RPMI8226 (cell line): Measurements from ENCODE around the gene SLC6A6.
A peak's percentile ranks its signal among the peaks of the same experiment; 100 is the strongest.

Experiments used
- DNase-seq: peaks from one replicate; pipeline ENCODE4 v3.0.0-alpha.2; 2015

The SLC6A6 gene

GRCh38 chr3:14402304-14402811, at the start of gene SLC6A6:
SLC6A6 (plus strand) TSS chr3:14402606; CDS start chr3:14443635, 41,029 bp downstream.
- DNase-seq: peak; percentile 99

GRCh38 chr3:14353502-14353901, 48.9 kb upstream of the SLC6A6 start:
- DNase-seq: no peak

- DNase-seq: no peak
These were observed 44.9 kb upstream of the SLC6A6 start for GRCh38 chr3:14357463-14357862.

DNA sequence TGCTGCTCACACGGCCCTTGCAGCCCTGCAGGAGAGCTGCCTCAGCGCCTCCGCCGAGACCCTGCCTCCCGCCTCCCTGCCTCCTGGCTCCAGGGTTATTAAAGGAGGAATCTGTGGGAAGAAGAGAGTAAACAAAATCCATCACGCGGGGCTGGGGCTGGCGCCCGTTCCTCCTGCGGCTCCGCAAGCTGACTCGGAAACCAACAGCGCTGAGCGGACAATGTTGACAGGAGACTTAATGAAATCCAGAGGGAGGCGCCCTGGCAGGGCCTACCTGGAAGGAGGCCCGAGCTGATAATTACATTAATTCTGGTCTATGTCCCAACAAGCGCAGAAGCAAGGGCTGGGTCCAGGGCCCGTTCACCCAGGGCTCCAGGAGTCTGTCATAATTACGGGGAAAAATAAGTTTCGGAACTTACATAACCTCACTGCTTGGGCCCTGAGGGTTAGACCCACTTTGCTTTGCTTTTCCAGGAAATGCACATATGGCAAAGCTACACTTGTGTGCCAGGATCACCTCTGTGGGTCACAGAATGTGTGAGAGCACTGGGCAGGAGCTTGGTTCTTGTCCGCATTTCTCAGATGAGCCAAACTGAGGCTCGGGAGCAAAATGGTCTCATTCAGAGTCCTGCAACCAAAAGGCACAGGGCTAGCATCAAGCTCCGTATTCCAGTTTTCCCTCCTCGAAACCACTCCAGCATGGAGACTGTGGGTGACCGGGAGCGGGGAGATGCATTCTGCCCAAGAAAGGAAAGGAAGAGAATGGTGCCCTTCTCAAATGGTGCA, 43.8 kb upstream of the SLC6A6 start:
- DNase-seq: no peak

GRCh38 chr3:14359348-14359747, 43.1 kb upstream of the SLC6A6 start:
- DNase-seq: no peak

GRCh38 chr3:14360123-14360881, 42.1 kb upstream of the SLC6A6 start:
- DNase-seq: no peak

DNA sequence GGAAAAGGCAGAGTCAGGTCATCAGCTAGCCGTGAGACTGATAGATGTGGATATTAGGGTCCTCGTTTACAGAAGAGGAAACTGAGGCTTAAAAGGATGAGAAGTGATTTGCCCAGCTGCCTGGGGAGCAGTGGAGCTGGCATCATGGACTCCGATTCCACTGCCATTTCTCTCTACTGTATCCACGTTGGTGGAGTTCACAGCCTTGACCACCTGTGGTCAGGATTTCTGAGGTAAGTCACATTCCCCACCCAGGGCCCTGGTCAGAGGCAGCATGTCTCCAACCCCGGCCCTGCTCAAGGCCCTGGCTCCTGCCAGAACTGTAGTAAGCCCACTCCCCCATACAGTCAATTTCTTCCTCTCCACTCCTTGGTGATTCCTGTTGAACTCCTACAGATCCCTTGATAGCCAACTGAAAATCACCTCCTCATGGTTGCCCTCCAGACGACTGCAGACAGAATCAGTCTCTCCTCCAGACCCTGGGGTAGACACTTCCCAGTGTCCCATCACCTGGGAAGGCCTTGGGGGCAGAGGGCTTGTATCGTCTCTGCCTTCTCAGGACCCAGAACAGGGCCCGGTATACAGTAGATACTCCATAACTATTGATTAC, 41.2 kb upstream of the SLC6A6 start:
- DNase-seq: no peak

DNA sequence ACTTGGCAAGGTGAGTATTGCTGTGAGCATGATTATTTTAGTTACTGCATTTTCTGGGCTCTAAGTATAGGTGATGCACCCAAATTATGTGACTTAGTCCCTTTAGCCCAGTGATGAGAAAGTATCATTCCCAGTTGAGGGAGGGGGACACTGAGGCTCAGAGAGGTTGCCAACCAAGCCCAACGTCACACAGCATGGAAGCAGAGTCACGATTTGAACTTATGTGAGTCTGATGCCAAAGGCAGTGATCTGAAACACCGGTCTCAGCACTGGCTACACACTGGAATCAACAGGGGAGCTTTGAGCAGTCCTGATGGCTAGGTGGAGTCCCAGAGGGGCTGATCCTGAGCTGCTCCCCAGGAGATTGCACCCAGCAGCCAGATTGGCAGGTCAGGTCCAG, 39.5 kb upstream of the SLC6A6 start:
- no peak for DNase-seq

GRCh38 chr3:14363379-14363778, 39.0 kb upstream of the SLC6A6 start:
- no peak for DNase-seq

DNA sequence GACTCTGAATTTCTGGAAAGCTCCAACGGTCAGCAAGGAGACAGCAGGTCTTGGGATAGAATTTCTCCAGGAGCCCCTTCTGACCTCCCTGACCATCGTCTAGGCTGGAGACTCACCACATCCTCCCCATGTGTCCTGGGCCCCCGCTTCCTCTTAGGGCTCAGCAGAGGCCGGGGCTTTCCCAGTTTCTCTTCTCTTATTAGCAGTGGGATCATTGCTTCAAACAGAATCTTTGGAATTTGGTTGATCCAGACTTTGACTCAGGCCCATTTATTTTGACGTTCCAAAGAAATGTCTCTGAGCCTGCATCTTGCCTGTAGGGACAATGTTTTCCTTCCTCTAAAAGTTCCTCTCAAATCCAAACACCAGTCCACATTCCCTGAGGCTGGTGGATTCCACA, 38.4 kb upstream of the SLC6A6 start:
- DNase-seq: no peak

DNA sequence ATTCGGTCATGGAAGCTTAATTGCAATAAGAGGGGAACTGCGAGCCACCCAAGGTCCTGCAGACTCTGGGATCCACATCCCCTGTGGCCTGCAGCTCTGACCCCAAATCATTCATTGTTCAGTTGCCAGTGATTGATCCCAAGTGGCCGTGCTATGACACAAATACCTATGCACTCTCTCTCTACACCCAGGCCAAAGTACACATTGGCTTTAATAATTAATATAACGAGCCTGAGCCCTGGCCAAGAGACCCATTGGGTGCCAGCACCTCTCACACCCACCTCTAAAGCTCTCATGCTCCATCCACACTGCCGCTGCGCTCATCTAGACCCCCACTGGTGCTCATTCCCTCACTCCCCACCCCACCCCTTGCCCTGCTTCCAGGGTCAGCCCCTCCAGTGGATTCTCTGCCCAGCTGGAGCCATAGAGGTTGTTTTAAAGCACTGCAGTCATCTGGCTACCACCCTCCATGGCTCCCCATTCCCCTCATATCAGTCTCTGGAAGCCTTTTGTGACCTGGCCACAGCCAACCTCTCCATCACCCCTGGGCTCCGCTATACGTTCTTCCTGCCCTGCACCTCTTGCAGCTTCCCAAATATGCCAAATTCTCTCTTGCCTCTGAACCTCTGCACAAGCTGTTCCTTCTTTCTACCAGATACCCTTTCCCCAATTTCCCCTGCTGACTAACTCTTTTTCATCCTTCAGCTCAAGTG, 37.7 kb upstream of the SLC6A6 start:
- no peak for DNase-seq

- no peak for DNase-seq
These were observed 36.2 kb upstream of the SLC6A6 start for GRCh38 chr3:14366248-14366647.

- DNase-seq: no peak
These were observed 35.2 kb upstream of the SLC6A6 start for GRCh38 chr3:14366915-14367823.

DNA sequence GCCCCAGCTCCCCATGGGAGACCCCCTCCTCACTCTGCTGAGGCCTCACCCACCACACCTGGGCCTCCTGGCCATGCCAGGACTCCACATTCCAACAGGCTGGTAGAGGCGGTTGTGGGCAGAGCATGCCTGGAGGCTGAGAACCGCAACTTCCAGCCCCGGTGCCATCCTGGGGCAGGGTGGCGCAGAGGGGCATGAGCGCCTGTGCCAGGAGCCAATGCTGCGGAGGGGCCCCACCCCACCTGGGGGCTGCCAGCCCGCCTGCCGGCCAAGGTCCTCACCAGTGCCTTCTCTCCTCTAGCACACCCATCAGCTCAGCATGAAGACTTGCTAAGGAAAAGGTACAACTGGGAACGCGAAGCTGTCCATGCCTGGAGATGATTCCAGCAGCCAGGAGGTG, 34.3 kb upstream of the SLC6A6 start:
- DNase-seq: no peak

- DNase-seq: no peak
These were observed 33.5 kb upstream of the SLC6A6 start for GRCh38 chr3:14368885-14369284.

DNA sequence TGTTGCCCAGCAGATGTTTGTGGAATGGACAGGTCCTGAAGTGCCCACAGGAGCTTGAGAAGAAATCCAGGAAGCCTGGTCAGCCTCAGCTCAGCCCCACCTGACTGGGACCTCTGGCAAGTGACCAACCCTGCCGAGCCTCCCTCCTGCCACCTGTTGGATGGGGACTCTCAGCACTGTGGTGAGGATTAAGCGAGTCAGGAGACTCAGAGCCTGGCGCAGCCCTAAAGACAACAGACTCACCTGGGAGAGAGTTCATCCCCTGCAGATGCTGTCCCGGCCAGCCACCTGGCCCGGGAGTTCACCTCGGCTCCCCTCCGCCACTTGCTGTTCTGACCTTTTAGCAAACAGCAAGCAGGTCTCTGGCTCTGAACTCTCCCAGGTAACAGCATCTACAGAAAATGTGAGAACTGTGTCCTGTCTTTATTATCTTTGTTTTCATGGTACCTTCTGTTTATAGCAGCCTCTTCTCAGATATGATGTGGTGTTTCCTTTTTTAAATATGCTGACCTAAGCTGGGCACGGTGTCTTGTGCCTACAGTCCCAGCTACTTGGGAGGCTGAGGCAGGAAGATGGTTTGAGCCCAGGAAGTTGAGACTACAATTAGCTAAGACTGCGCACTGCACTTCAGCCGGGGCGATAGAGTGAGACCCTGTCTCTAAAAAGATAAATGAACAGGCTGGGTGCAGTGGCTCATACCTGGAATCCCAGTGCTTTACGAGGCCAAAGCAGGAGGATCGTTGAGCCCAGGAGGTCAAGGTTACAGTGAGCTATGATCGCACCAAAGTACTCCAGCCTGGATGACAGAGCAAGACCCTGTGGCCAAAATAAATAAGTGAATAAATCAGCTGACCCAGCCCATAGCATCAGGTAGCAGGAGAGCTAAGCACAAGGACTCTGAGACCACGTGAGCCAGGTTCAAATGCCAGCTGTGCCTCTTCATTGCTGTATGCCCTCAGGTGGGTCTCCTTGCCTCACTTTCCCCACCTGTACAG, 32.4 kb upstream of the SLC6A6 start:
- peak; percentile 94 for DNase-seq

DNA sequence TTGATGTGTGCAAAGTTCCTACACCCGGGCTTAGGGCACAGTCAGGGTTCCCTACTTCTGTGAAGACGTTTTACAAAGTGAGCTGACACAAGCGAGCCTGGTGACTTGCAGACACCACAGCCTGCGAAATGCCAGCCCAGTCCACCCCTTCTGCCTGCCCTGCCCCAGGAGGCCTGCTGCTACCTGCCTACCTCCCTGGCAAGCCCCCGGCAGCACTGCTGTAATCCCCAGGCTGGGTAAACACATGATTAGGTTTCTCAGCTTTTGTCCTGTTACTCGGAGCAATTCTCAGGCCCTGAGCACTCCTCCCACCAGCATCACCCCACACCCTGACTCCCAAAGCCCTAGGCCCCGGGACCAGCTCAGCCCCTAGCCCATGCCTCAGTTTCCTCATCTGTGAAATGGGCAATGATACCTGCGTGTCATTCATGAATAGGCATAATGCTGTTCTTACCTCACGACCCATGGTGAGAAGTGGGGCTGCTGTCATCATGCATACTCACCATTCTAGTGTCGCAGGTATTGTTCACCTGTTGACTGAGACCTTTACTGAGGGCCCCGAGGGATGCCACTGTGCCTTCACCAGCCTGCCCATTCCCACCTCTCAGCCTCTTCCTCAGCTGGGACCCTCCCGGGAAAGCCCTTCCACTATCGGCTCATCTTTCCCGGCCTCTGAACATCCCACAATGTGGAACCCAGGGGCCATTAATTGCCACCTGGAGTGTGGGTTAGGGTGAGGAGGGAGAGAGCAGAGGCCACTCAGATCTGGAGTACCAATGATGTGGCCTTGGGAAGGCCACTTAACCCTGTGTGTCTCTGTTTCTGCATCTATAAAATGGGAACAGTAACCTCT, 31.5 kb upstream of the SLC6A6 start:
- DNase-seq: no peak

DNA sequence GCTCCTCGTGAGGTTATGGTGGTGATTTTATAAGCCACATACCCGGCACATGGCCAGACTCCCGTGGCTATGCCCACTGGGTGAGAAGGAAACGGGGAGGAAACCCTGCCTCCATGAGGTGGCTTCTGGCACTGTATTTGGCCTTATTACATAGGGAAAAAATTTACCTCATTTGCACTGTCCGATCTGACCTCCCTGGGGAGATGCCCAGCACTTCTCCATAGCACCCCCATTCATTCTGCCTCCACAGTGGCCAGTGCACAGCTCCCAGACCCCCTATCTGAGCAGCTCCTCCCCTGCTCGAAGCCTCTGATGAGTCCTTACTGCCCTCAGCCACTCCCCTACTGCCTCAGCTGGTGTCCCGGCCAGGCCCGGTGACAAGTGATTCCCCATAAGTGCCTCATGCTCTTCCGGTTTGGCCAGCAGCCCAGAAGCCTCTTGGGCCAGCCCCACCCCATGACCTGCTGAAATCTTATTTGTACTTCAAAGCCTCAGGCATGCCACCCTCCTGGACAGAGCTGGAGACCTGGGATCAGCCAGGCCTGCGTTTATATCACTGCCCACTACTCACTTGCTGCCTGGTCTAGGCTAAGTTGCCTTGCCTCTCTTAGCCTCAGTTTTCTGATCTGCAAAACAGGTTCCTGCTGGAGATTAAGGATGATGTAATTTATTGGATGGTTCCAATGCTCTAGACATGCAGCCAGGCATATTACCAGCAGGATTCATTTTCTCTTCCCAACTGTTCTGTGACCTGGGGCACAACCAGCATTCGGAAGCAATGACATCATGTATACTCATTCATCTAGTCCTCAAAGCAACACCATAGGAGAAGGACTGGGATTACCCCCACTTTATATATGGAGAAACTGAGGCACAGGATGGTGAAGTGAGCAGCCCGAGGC, 30.6 kb upstream of the SLC6A6 start:
- peak; percentile 98 for DNase-seq

GRCh38 chr3:14372587-14372986, 29.8 kb upstream of the SLC6A6 start:
- DNase-seq: no peak
